ENCODE measurements around the gene URM1.
"Not testable (repeated sequence)": the region's sequence is repeated elsewhere in the genome, so short reads cannot be mapped to it uniquely, and the experiment has no call there.

URM1 gene

GRCh38 chr9:128416432-128417019, 45.4 kb downstream of the URM1 start:
- intact Hi-C loops (cut with DNase I): no loop called here
- DNase-seq: no peak

DNA sequence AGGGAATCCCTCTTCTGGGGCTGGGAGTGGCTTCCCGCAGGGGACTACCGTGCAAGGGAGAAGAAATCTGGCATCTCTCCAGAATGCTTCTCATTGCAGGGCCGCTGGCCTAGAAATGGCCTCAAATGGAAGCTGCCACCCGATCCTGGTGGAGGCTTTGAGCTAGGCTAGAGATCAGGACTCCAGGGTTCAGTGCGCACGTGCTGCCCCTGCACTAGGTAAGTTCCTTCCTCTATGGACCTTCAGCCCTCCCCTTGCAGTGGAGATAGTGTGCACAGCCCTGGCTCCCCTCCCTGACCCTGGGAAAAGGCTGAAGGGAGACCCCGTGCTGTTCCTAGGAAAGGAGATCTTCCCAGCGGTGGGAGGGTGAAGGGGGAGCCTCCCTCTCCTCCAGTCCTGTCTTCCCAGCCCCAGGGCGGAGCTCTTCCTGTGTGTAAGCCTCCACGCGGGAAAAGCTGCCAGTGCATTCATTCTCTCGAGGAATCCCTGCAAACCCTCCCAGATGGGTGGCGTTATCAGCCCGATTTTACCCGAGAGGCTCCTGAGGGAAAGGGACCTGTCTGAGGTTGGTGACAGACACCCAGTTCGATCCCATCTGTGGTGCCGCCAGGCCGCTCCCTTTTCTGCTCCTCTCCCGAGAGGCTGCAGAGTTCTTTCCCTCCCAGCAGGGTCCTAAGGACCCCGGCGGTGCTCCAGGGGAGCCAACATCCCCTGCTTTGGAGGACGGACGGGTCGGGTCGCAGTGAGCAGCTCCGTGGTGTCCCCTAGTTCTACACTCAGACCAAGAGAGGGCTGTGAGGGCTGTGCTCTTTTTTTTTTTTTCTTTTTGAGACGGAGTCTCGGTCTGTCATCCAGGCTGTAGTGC, 48.1 kb downstream of the URM1 start:
- intact Hi-C loops (cut with DNase I): no loop called here
- DNase-seq: peak in 7 of 42 donors; percentile 23 to 71 (median 48)

DNA sequence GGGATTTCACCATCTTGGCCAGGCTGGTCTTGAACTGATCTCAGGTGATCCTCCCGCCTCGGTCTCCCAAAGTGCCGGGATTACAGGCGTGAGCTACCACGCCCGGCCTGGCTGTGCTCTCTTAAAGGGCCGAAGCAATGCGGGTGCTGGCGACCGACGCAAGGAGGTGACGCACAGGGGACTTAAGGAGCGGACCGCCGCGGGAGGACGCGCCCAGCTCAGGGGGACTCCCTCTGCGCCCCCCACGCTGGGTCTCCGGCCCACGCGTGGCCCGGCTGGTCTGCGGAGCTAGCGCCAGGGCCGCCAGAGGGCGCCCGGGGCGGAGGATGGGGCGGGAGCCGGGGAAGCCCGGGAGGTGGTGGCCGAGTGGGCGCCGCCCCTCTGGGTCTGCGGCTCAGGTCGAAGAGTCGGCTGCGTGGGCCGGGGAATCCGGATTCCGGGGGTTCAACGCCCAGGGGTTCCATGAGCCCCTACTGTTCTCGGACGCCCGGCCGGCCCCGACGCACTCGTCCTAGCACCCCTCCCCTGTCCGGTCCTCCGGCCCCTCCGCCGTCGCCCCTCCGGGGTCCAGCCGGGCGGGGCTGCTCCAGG, 49.0 kb downstream of the URM1 start:
- peak in 37 of 42 donors; percentile 51 to 87 (median 73) for DNase-seq
- intact Hi-C loops (cut with DNase I): loop anchor here (10.0 kb wide), 1 partner anchor 145 kb away; the partner anchor contains the start of genes GOLGA2 and SWI5

DNA sequence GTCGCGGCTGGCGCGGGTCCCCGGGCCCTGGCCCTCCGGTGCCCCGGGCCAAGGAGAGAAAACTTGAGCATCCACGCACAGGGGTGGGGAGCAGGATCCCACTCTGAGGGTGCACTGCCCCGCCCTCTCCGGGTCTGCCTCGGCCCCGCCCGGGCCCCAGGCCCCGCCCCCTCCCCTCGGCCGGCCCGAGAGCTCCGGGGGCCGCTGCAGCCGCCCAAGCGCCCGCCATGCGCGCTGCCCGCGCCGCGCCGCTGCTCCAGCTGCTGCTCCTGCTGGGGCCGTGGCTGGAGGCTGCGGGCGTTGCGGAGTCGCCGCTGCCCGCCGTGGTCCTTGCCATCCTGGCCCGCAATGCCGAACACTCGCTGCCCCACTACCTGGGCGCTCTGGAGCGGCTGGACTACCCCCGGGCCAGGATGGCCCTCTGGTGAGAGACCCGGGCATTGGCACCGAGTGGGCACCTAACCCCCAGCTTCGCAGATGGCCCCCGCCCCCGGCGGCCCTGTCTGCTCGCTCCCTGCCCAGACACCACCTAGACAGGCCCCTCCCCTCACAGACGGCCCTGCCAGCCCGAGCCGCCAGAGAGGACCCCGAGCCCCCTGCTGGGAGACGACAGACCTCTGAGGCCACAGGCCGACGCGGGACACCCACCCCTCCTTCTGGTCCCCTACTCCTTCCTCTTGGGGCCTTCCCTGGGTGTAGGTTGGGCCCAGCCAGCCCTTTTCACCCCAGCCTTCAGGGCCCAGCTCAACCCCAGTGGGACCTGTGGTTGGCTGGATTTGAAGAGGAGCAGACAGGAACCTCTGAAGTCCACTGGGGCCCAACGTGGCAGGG, 49.7 kb downstream of the URM1 start, which contains the start of gene CERCAM:
CERCAM (plus strand) TSS at position 207 of the 831 bp plus-strand sequence; CDS start at position 228, 21 bp downstream.
- peak in 35 of 42 donors; percentile 37 to 86 (median 62) for DNase-seq
- intact Hi-C loops (cut with DNase I): loop anchor here (10.0 kb wide), 1 partner anchor 146 kb away; the partner anchor contains the start of genes GOLGA2 and SWI5

DNA sequence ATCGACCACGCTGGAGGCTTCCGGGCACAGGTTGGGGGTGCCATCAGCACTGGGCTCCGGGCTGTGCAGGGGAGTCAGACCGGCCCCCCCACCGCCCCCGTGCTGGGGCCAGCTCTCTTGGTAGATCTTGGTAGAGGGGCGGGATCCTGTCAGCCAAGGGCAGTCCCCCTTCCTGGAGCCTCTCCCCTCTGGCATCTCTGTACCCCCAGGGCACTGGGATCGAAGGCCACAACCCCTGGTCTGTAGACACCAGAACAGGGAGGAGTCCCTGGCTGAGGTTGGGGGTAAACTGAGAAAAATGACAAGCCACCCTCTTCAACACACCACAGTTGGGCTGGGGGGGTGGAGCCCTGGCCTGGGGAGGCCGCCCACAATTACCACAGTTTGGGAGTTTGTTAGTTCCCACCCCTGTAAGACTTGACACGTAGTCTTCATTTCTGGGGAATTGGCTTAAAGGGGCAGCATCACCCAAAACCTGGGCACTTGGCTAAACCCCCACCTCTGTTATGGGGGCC, 50.4 kb downstream of the URM1 start:
- intact Hi-C loops (cut with DNase I): loop anchor here (10.0 kb wide), 1 partner anchor 147 kb away; the partner anchor contains the start of genes GOLGA2 and SWI5
- no peak for DNase-seq

GRCh38 chr9:128422022-128422782, 51.0 kb downstream of the URM1 start:
- not testable (repeated sequence) for DNase-seq
- intact Hi-C loops (cut with DNase I): loop anchor here (10.0 kb wide), 1 partner anchor 147 kb away; the partner anchor contains the start of genes GOLGA2 and SWI5

DNA sequence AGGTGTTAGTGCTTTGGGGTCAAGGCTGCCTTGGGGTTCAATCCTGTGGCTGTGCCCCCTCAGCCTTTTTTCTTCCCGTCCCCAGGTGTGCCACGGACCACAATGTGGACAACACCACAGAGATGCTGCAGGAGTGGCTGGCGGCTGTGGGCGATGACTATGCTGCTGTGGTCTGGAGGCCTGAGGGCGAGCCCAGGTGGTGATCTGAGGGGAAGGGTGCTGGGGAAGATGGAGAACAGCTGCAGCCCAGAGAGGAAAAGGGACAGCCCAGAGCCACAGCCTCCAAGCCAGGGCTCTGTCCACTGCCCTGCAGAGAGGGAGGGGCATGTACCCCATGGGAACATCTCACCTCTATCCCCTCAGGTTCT, 51.6 kb downstream of the URM1 start:
- DNase-seq: no peak
- intact Hi-C loops (cut with DNase I): loop anchor here (10.0 kb wide), 1 partner anchor 148 kb away; the partner anchor contains the start of genes GOLGA2 and SWI5

GRCh38 chr9:128423356-128423755, 52.2 kb downstream of the URM1 start:
- intact Hi-C loops (cut with DNase I): loop anchor here (10.0 kb wide), 1 partner anchor 149 kb away; the partner anchor contains the start of genes GOLGA2 and SWI5
- not testable (repeated sequence) for DNase-seq

- intact Hi-C loops (cut with DNase I): loop anchor here (10.0 kb wide), 1 partner anchor 150 kb away; the partner anchor contains the start of genes GOLGA2 and SWI5
- no peak for DNase-seq
Observed at GRCh38 chr9:128424268-128424780, 53.1 kb downstream of the URM1 start.

GRCh38 chr9:128428644-128429512, 57.7 kb downstream of the URM1 start:
- intact Hi-C loops (cut with DNase I): loop anchor here (10.0 kb wide), 1 partner anchor 154 kb away; the partner anchor contains the start of genes GOLGA2 and SWI5
- DNase-seq: no peak

DNA sequence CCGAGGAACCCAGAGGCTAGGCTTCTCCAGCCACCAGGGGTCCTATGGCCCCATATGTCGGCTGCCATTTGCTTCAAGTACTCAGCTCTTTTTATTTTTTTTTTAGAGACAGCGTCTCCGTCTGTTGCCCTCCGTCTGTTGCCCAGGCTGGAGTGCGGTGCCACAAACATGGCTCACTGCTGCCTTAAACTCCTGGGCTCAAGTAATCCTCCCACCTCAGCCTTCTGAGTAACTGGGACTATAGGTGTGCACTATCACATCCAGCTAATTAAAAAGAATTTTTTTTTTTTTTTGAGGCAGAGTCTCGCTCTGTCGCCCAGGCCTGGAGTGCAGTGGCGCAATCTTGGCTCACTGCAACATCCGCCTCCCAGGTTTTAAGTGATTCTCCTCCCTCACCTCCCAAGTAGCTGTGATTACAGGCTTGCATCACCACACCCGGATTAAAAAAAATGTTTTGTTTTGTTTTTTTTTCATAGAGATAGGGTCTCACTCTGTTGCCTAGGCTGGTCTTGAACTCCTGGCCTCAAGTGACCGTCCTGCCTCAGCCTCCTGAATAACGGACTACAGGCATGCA, 58.4 kb downstream of the URM1 start:
- intact Hi-C loops (cut with DNase I): loop anchor here (10.0 kb wide), 1 partner anchor 155 kb away; the partner anchor contains the start of genes GOLGA2 and SWI5
- DNase-seq: no peak

GRCh38 chr9:128431207-128431606, 60.0 kb downstream of the URM1 start:
- intact Hi-C loops (cut with DNase I): no loop called here

DNA sequence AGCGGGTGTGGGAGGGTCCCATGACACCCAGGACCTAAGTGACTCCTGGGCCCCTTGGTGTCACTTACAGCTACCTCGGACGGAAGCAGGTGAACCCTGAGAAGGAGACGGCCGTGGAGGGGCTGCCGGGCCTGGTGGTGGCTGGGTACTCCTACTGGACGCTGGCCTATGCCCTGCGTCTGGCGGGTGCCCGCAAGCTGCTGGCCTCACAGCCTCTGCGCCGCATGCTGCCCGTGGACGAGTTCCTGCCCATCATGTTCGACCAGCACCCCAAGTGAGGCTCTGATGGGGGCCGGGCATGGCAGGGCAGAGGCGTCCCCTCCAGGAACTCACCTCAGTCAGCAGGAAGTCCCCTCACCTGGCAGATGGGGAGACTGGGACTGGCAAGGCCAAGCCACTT, 63.2 kb downstream of the URM1 start:
- intact Hi-C loops (cut with DNase I): no loop called here
- no peak for DNase-seq

More at GRCh38 chr9:128431207-128431606, 60.0 kb downstream of the URM1 start:
- DNase-seq: peak in 1 of 42 donors; percentile 32

DNA sequence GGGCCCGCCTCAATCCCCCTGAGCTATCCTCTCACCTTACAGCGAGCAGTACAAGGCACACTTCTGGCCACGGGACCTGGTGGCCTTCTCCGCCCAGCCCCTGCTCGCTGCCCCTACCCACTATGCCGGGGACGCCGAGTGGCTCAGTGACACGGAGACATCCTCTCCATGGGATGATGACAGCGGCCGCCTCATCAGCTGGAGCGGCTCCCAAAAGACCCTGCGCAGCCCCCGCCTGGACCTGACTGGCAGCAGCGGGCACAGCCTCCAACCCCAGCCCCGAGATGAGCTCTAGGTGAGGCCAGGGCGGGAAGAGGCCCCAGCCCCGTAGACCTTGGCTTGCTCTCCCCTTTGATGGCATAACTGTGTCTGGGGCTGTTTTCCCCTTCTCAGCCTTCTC, 64.4 kb downstream of the URM1 start:
- no peak for DNase-seq
- intact Hi-C loops (cut with DNase I): no loop called here

DNA sequence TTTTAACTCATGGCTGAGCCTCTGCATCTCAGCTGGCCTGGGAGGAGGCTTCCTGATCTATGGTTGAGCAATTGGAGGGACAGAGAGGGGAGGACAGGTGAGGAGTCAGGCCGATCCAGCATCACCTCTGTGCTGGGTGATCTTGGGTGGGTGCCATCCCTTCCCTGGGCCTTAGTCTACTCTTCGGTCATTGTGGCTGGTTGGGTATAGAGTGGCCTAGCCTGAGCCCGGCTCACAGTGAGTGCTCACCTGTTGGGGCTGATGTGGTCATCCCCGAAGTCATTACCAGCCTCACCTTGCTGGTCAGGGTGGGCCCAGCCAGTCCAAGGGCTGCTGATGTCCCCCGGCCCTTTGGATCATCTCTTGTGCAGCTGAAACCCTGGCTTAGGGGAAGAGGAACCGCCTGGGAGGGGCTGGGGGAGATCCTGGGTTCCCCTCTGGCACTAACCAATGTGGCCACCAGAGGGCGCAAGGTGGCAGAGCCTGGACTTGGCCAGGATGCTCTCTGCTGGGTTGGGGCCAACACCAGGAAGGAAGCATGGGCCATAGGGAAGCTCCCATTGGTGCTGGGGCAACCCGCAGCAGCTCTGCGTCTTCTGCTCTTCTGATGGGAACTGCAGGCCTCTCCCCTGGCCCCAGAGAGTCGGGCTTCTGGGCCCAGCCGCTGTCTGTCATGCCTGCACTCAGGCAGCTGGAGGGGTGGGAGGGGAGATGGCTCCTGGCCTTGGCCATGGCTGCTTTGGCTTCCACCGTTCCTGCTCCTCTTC, 67.4 kb downstream of the URM1 start:
- intact Hi-C loops (cut with DNase I): no loop called here

More for the DNA sequence above, 67.4 kb downstream of the URM1 start:
- peak; percentile 67 to 95 (median 85) for DNase-seq
